ENCODE data around the gene CLTA. TPM values are rescaled to one million over a fixed set of nuclear protein-coding genes. Genes with fewer than 3 reads are reported as not detected.

The CLTA gene
- total RNA-seq, 1 donor from 2014 or later, result 424 TPM

- TF ChIP-seq EZH2 (IDR thresholded peaks at IDR 0.05; ENCODE audit: insufficient read depth, low read length) (no peak), CTCF (IDR thresholded peaks at IDR 0.05; ENCODE audit: insufficient read depth, low read depth, low read length) (no peak)
- Histone ChIP-seq H2AFZ (ENCODE audit: low read depth, low read length) (no peak overlapping the region), H3K27ac (ENCODE audit: low read depth, low read length) (peak overlapping the region; percentile 93), H3K4me1 (ENCODE audit: insufficient read depth, low read length) (peaks cover 47% of the 10 kb centered on the region), H3K27me3 (ENCODE audit: insufficient read depth, low read length) (no peaks in the 10 kb centered on the region), H3K36me3 (ENCODE audit: insufficient read depth, low read length) (no peaks in the 10 kb centered on the region), H3K4me3 (ENCODE audit: insufficient read depth, low read depth, low read length) (peak overlapping the region; percentile 34), H3K79me2 (ENCODE audit: insufficient read depth, low read length) (no peaks in the 10 kb centered on the region), H3K9me3 (ENCODE audit: insufficient read depth, low read depth, low read length) (no peaks in the 10 kb centered on the region), H3K4me2 (ENCODE audit: low read length) (peak overlapping the region; percentile 73), H3K9ac (ENCODE audit: low read length) (peak overlapping the region; percentile 63), H4K20me1 (ENCODE audit: insufficient read depth, low read length) (no peaks in the 10 kb centered on the region)
- peak overlapping the region; percentile 27 for H3K4me3 Mint-ChIP-seq (ENCODE audit: unreplicated experiment)
- FAIRE-seq (peak; percentile 79), DNase-seq (ENCODE audit: low read depth) (peak; percentile 65)
- no peaks in the 10 kb centered on the region for H3K27me3 Mint-ChIP-seq (ENCODE audit: low read depth, unreplicated experiment)
- H3K9me3 Mint-ChIP-seq (ENCODE audit: unreplicated experiment), result peaks cover 2% of the 10 kb centered on the region
- peaks cover 56% of the 10 kb centered on the region for H3K4me1 Mint-ChIP-seq (ENCODE audit: low read depth, unreplicated experiment)
- H3K27ac Mint-ChIP-seq (ENCODE audit: unreplicated experiment), result peak overlapping the region; percentile 97
- H3K36me3 Mint-ChIP-seq (ENCODE audit: low read depth, unreplicated experiment), result peaks cover 12% of the 10 kb centered on the region
Observed at GRCh38 chr9:36163786-36164170, 26.9 kb upstream of the CLTA start.

GRCh38 chr9:36164372-36164771 lies 26.3 kb upstream of the CLTA start:
- Histone ChIP-seq H3K4me2 (ENCODE audit: low read length) (peak overlapping the region; percentile 73), H3K27me3 (ENCODE audit: insufficient read depth, low read length) (no peaks in the 10 kb centered on the region), H2AFZ (ENCODE audit: low read depth, low read length) (no peak overlapping the region), H3K4me3 (ENCODE audit: insufficient read depth, low read depth, low read length) (no peak overlapping the region), H4K20me1 (ENCODE audit: insufficient read depth, low read length) (no peaks in the 10 kb centered on the region), H3K27ac (ENCODE audit: low read depth, low read length) (no peak overlapping the region), H3K36me3 (ENCODE audit: insufficient read depth, low read length) (no peaks in the 10 kb centered on the region), H3K79me2 (ENCODE audit: insufficient read depth, low read length) (no peaks in the 10 kb centered on the region), H3K4me1 (ENCODE audit: insufficient read depth, low read length) (peaks cover 47% of the 10 kb centered on the region), H3K9ac (ENCODE audit: low read length) (no peak overlapping the region), H3K9me3 (ENCODE audit: insufficient read depth, low read depth, low read length) (no peaks in the 10 kb centered on the region)
- no peak for DNase-seq (ENCODE audit: low read depth)
- no peak overlapping the region for H3K4me3 Mint-ChIP-seq (ENCODE audit: unreplicated experiment)
- TF ChIP-seq EZH2 (IDR thresholded peaks at IDR 0.05; ENCODE audit: insufficient read depth, low read length) (no peak), CTCF (IDR thresholded peaks at IDR 0.05; ENCODE audit: insufficient read depth, low read depth, low read length) (no peak)
- FAIRE-seq, result no peak
- peaks cover 6% of the 10 kb centered on the region for H3K9me3 Mint-ChIP-seq (ENCODE audit: unreplicated experiment)
- H3K27ac Mint-ChIP-seq (ENCODE audit: unreplicated experiment), result peak overlapping the region; percentile 97
- H3K27me3 Mint-ChIP-seq (ENCODE audit: low read depth, unreplicated experiment), result peaks cover 2% of the 10 kb centered on the region
- peaks cover 10% of the 10 kb centered on the region for H3K36me3 Mint-ChIP-seq (ENCODE audit: low read depth, unreplicated experiment)
- peaks cover 56% of the 10 kb centered on the region for H3K4me1 Mint-ChIP-seq (ENCODE audit: low read depth, unreplicated experiment)

DNA sequence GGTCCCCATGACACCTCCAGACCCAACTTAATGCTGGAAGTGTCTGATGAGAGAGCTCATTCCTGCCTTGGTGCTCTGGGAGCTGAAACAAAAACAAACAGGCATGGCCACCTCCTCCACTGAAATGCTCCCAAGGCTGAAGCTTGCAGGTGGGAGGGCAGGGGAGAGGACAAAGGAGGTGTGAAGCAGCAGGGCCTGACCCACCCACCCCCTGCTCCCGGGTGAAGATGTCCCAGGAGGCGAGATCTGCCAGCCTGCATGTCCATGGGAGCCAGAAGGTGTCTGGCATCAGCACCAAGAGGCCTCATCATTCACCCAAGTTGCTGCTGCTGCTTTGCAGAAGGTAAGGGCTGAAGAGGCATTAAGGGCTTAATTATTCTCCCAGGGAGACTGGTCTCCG lies 25.7 kb upstream of the CLTA start:
- peaks cover 47% of the 10 kb centered on the region for H3K4me1 ChIP-seq (ENCODE audit: insufficient read depth, low read length)
- no peak for TF ChIP-seq CTCF (IDR thresholded peaks at IDR 0.05; ENCODE audit: insufficient read depth, low read depth, low read length)
- TF ChIP-seq EZH2 (IDR thresholded peaks at IDR 0.05; ENCODE audit: insufficient read depth, low read length), result no peak
- peak overlapping the region; percentile 40 for H3K4me3 Mint-ChIP-seq (ENCODE audit: unreplicated experiment)
- no peak overlapping the region for H3K27ac ChIP-seq (ENCODE audit: low read depth, low read length)
- H3K9me3 Mint-ChIP-seq (ENCODE audit: unreplicated experiment), result peaks cover 10% of the 10 kb centered on the region
- H4K20me1 ChIP-seq (ENCODE audit: insufficient read depth, low read length), result no peaks in the 10 kb centered on the region
- no peak overlapping the region for H3K4me3 ChIP-seq (ENCODE audit: insufficient read depth, low read depth, low read length)
- no peak overlapping the region for H2AFZ ChIP-seq (ENCODE audit: low read depth, low read length)
- no peaks in the 10 kb centered on the region for H3K36me3 ChIP-seq (ENCODE audit: insufficient read depth, low read length)
- no peak overlapping the region for H3K9ac ChIP-seq (ENCODE audit: low read length)
- H3K27ac Mint-ChIP-seq (ENCODE audit: unreplicated experiment), result peak overlapping the region; percentile 81
- DNase-seq (ENCODE audit: low read depth) (no peak), FAIRE-seq (no peak)
- peaks cover 57% of the 10 kb centered on the region for H3K4me1 Mint-ChIP-seq (ENCODE audit: low read depth, unreplicated experiment)
- H3K27me3 ChIP-seq (ENCODE audit: insufficient read depth, low read length), result no peaks in the 10 kb centered on the region
- peaks cover 5% of the 10 kb centered on the region for H3K27me3 Mint-ChIP-seq (ENCODE audit: low read depth, unreplicated experiment)
- no peaks in the 10 kb centered on the region for H3K9me3 ChIP-seq (ENCODE audit: insufficient read depth, low read depth, low read length)
- peaks cover 14% of the 10 kb centered on the region for H3K36me3 Mint-ChIP-seq (ENCODE audit: low read depth, unreplicated experiment)
- no peaks in the 10 kb centered on the region for H3K79me2 ChIP-seq (ENCODE audit: insufficient read depth, low read length)
- H3K4me2 ChIP-seq (ENCODE audit: low read length), result no peak overlapping the region
